Measurements from ENCODE around the gene EIF3I.
A peak's percentile ranks its signal among the peaks of the same experiment; 100 is the strongest.

EIF3I gene

GRCh38 chr1:32192220-32192948, 29.8 kb upstream of the EIF3I start:
- no peaks in the 10 kb centered on the region for H3K9me3 Mint-ChIP-seq
- H3K4me3 Mint-ChIP-seq, result no peak overlapping the region
- H3K4me1 Mint-ChIP-seq (ENCODE audit: low read depth), result peaks cover 32% of the 10 kb centered on the region
- no peak overlapping the region for H3K27ac Mint-ChIP-seq
- H3K27me3 Mint-ChIP-seq (ENCODE audit: low read depth), result no peaks in the 10 kb centered on the region
- DNase-seq (ENCODE audit: low spot score), result no peak
- peaks cover 80% of the 10 kb centered on the region for H3K36me3 Mint-ChIP-seq (ENCODE audit: low read depth)

- H3K4me1 Mint-ChIP-seq (ENCODE audit: low read depth), result peaks cover 40% of the 10 kb centered on the region
These were observed 27.2 kb upstream of the EIF3I start for GRCh38 chr1:32194984-32195383.

GRCh38 chr1:32195531-32195930, 26.7 kb upstream of the EIF3I start:
- peaks cover 46% of the 10 kb centered on the region for H3K4me1 Mint-ChIP-seq (ENCODE audit: low read depth)
- H3K4me3 Mint-ChIP-seq, result no peak overlapping the region
- H3K9me3 Mint-ChIP-seq, result no peaks in the 10 kb centered on the region
- peaks cover 66% of the 10 kb centered on the region for H3K36me3 Mint-ChIP-seq (ENCODE audit: low read depth)
- DNase-seq (ENCODE audit: low spot score), result no peak
- no peak overlapping the region for H3K27ac Mint-ChIP-seq
- H3K27me3 Mint-ChIP-seq (ENCODE audit: low read depth), result no peaks in the 10 kb centered on the region

More at GRCh38 chr1:32194984-32195383, 27.2 kb upstream of the EIF3I start:
- Mint-ChIP-seq H3K9me3 (no peaks in the 10 kb centered on the region), H3K36me3 (ENCODE audit: low read depth) (peaks cover 69% of the 10 kb centered on the region), H3K27ac (no peak overlapping the region), H3K27me3 (ENCODE audit: low read depth) (no peaks in the 10 kb centered on the region), H3K4me3 (no peak overlapping the region)
- DNase-seq (ENCODE audit: low spot score), result no peak

- Mint-ChIP-seq H3K27me3 (ENCODE audit: low read depth) (no peaks in the 10 kb centered on the region), H3K36me3 (ENCODE audit: low read depth) (peaks cover 64% of the 10 kb centered on the region), H3K27ac (peak overlapping the region; percentile 49), H3K9me3 (no peaks in the 10 kb centered on the region), H3K4me1 (ENCODE audit: low read depth) (peaks cover 47% of the 10 kb centered on the region), H3K4me3 (peak overlapping the region; percentile 67)
- DNase-seq (ENCODE audit: low spot score), result no peak
These were observed 26.0 kb upstream of the EIF3I start for GRCh38 chr1:32195972-32196823.

- H3K36me3 Mint-ChIP-seq (ENCODE audit: low read depth), result peaks cover 55% of the 10 kb centered on the region
- peaks cover 56% of the 10 kb centered on the region for H3K4me1 Mint-ChIP-seq (ENCODE audit: low read depth)
- DNase-seq (ENCODE audit: low spot score), result no peak
- H3K27me3 Mint-ChIP-seq (ENCODE audit: low read depth), result no peaks in the 10 kb centered on the region
- H3K9me3 Mint-ChIP-seq, result no peaks in the 10 kb centered on the region
- H3K4me3 Mint-ChIP-seq, result no peak overlapping the region
- peak overlapping the region; percentile 43 for H3K27ac Mint-ChIP-seq
These were observed 25.1 kb upstream of the EIF3I start for GRCh38 chr1:32197074-32197473.

GRCh38 chr1:32197837-32198236, 24.4 kb upstream of the EIF3I start:
- no peaks in the 10 kb centered on the region for H3K27me3 Mint-ChIP-seq (ENCODE audit: low read depth)
- no peak overlapping the region for H3K27ac Mint-ChIP-seq
- H3K36me3 Mint-ChIP-seq (ENCODE audit: low read depth), result peaks cover 51% of the 10 kb centered on the region
- no peak for DNase-seq (ENCODE audit: low spot score)
- H3K4me1 Mint-ChIP-seq (ENCODE audit: low read depth), result peaks cover 60% of the 10 kb centered on the region
- H3K4me3 Mint-ChIP-seq, result no peak overlapping the region
- no peaks in the 10 kb centered on the region for H3K9me3 Mint-ChIP-seq

- Mint-ChIP-seq H3K36me3 (ENCODE audit: low read depth) (peaks cover 46% of the 10 kb centered on the region), H3K4me3 (no peak overlapping the region), H3K4me1 (ENCODE audit: low read depth) (peaks cover 60% of the 10 kb centered on the region), H3K27me3 (ENCODE audit: low read depth) (no peaks in the 10 kb centered on the region), H3K9me3 (no peaks in the 10 kb centered on the region), H3K27ac (peak overlapping the region; percentile 6)
- no peak for DNase-seq (ENCODE audit: low spot score)
These were observed 23.8 kb upstream of the EIF3I start for GRCh38 chr1:32198237-32199042.

GRCh38 chr1:32199043-32199716, 23.0 kb upstream of the EIF3I start:
- H3K36me3 Mint-ChIP-seq (ENCODE audit: low read depth), result peaks cover 44% of the 10 kb centered on the region
- no peaks in the 10 kb centered on the region for H3K27me3 Mint-ChIP-seq (ENCODE audit: low read depth)
- no peak overlapping the region for H3K4me3 Mint-ChIP-seq
- H3K4me1 Mint-ChIP-seq (ENCODE audit: low read depth), result peaks cover 55% of the 10 kb centered on the region
- peak overlapping the region; percentile 4 for H3K27ac Mint-ChIP-seq
- H3K9me3 Mint-ChIP-seq, result no peaks in the 10 kb centered on the region
- DNase-seq (ENCODE audit: low spot score), result no peak

- no peak for DNase-seq (ENCODE audit: low spot score)
- H3K27me3 Mint-ChIP-seq (ENCODE audit: low read depth), result no peaks in the 10 kb centered on the region
- H3K4me1 Mint-ChIP-seq (ENCODE audit: low read depth), result peaks cover 51% of the 10 kb centered on the region
- no peaks in the 10 kb centered on the region for H3K9me3 Mint-ChIP-seq
- no peak overlapping the region for H3K27ac Mint-ChIP-seq
- H3K36me3 Mint-ChIP-seq (ENCODE audit: low read depth), result peaks cover 43% of the 10 kb centered on the region
- H3K4me3 Mint-ChIP-seq, result peak overlapping the region; percentile 87
These were observed 22.5 kb upstream of the EIF3I start for GRCh38 chr1:32199717-32200072.

GRCh38 chr1:32200226-32201010, 21.8 kb upstream of the EIF3I start, which contains the start of gene CCDC28B:
Gene CCDC28B (plus strand): TSS chr1:32200595. CDS start chr1:32201936, 1,341 bp downstream.
- H3K9me3 Mint-ChIP-seq, result no peaks in the 10 kb centered on the region
- H3K36me3 Mint-ChIP-seq (ENCODE audit: low read depth), result peaks cover 35% of the 10 kb centered on the region
- H3K27me3 Mint-ChIP-seq (ENCODE audit: low read depth), result no peaks in the 10 kb centered on the region
- peaks cover 46% of the 10 kb centered on the region for H3K4me1 Mint-ChIP-seq (ENCODE audit: low read depth)
- peak; percentile 56 for DNase-seq (ENCODE audit: low spot score)
- H3K4me3 Mint-ChIP-seq, result peak within 1 kb of the TSS; percentile 87
- H3K27ac Mint-ChIP-seq, result peak within 1 kb of the TSS; percentile 92

GRCh38 chr1:32201011-32201855, 21.0 kb upstream of the EIF3I start:
- no peaks in the 10 kb centered on the region for H3K9me3 Mint-ChIP-seq
- peak overlapping the region; percentile 92 for H3K27ac Mint-ChIP-seq
- H3K36me3 Mint-ChIP-seq (ENCODE audit: low read depth), result peaks cover 31% of the 10 kb centered on the region
- peak; percentile 80 for DNase-seq (ENCODE audit: low spot score)
- H3K27me3 Mint-ChIP-seq (ENCODE audit: low read depth), result no peaks in the 10 kb centered on the region
- peaks cover 46% of the 10 kb centered on the region for H3K4me1 Mint-ChIP-seq (ENCODE audit: low read depth)
- H3K4me3 Mint-ChIP-seq, result peak overlapping the region; percentile 87

GRCh38 chr1:32204943-32205361, 17.3 kb upstream of the EIF3I start:
- DNase-seq (ENCODE audit: low spot score), result no peak
- Mint-ChIP-seq H3K9me3 (no peaks in the 10 kb centered on the region), H3K4me3 (peak overlapping the region; percentile 89), H3K4me1 (ENCODE audit: low read depth) (peaks cover 33% of the 10 kb centered on the region), H3K27ac (peak overlapping the region; percentile 57), H3K36me3 (ENCODE audit: low read depth) (peaks cover 19% of the 10 kb centered on the region), H3K27me3 (ENCODE audit: low read depth) (no peaks in the 10 kb centered on the region)
